Measurements from ENCODE around the gene SYNCRIP. TPM values are rescaled to one million over a fixed set of nuclear protein-coding genes. Genes with fewer than 3 reads are reported as not detected.

SYNCRIP gene
- total RNA-seq (2021): 189 and 199 TPM in 2 replicates
- long read RNA-seq, full-length matches to known transcripts: 121 of 647 reads
- long read RNA-seq, partial matches to known transcripts: 449 of 647 reads
- long read RNA-seq, other reads (novel, unspliced or antisense): 77 of 647 reads

DNA sequence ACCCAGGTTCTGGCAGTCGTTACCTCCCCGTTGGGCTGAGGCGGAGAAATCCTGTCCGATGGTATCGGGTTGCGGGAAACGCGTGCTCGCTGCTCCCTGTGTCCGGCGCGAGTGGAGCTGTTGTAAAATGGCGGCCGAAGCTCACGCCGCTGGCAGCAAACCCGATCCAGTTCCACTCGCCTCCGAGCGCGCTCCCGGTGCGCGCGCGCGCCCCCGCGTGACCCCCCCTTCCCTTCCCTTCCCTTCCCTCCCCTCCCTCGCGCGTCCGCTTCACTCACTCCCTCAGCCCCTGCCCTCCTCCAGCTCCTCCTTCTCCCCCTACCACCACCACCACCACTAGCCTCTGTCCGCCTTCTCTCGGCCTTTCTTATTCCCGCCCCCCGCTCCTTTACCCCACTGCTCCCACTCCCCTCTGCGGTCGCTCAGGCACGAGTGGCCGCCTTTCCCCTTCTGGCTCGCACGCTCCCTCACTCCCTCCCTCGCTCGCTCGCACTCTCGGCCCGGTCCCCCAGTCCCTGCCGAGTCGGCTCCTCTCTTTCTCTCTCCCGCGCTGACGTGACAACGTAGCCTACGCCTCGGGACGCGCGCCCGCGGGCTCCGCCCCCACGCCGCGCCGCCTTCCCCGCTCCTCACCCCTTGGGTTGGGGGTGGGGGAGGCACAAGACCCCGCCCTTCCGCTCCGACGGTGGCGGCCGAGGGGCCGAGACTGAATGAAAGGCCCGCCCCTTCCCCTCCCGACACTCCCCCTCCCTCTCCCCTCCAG, at the start of gene SYNCRIP:
TSS of gene SYNCRIP (minus strand) at position 113 of the 763 bp plus-strand sequence. CDS start 1,447 bp downstream, outside the sequence.
- Histone ChIP-seq H2BK15ac (ENCODE audit: low read depth, low read length) (no peak within 1 kb of the TSS), H3K9me3 (ENCODE audit: control insufficient read depth, low read depth, low read length) (no peaks in the 10 kb centered on the region), H2AFZ (ENCODE audit: low read length) (no peak within 1 kb of the TSS), H3K4me2 (ENCODE audit: insufficient read depth, insufficient read length, low read length) (peak within 1 kb of the TSS; percentile 100), H2BK12ac (ENCODE audit: insufficient read length, low read depth, low read length) (no peak within 1 kb of the TSS), H3K23ac (ENCODE audit: insufficient read length, low read depth, low read length) (no peak within 1 kb of the TSS), H2BK120ac (ENCODE audit: low read depth, low read length, poor library complexity, severe bottlenecking) (no peak within 1 kb of the TSS), H3T11ph (ENCODE audit: low read length) (no peak within 1 kb of the TSS), H4K5ac (ENCODE audit: insufficient read length, low read depth, low read length) (peak within 1 kb of the TSS; percentile 4), H2BK5ac (ENCODE audit: insufficient read length, low read length) (peak within 1 kb of the TSS; percentile 74), H4K20me1 (ENCODE audit: control insufficient read depth, insufficient read depth, insufficient read length) (no peaks in the 10 kb centered on the region), H3K56ac (ENCODE audit: insufficient read length, low read depth, low read length) (no peak within 1 kb of the TSS), H3K27me3 (ENCODE audit: insufficient read depth, low read length) (no peaks in the 10 kb centered on the region), H3K14ac (ENCODE audit: insufficient read depth, low read length) (peak within 1 kb of the TSS; percentile 98), H3K18ac (ENCODE audit: insufficient read length, low read depth, low read length) (peak within 1 kb of the TSS; percentile 91), H3K4me1 (ENCODE audit: insufficient read depth, low read length) (peaks cover 2% of the 10 kb centered on the region; the same call in 1 of the 2 replicates), H2BK20ac (ENCODE audit: low read depth, low read length, poor library complexity, severe bottlenecking) (no peak within 1 kb of the TSS), H4K91ac (ENCODE audit: insufficient read length, low read depth, low read length) (peak within 1 kb of the TSS; percentile 87), H3K9ac (ENCODE audit: extremely low read depth, insufficient read length, low read length) (peak within 1 kb of the TSS; percentile 97), H3K23me2 (ENCODE audit: insufficient read length, low read depth, low read length, poor library complexity, severe bottlenecking) (peaks cover 8% of the 10 kb centered on the region), H4K8ac (replicated peaks; ENCODE audit: insufficient read length, low read depth, low read length) (peak within 1 kb of the TSS; percentile 3), H2AK5ac (ENCODE audit: insufficient read length, low read length) (no peak within 1 kb of the TSS), H3K79me1 (ENCODE audit: insufficient read depth, low read depth, low read length, poor library complexity, severe bottlenecking) (no peaks in the 10 kb centered on the region), H3K4ac (ENCODE audit: low read depth, low read length) (peak within 1 kb of the TSS; percentile 72), H3K27ac (ENCODE audit: insufficient read length, low read depth, low read length) (peak within 1 kb of the TSS; percentile 98), H3K79me2 (ENCODE audit: insufficient read depth, low read length) (peaks cover 40% of the 10 kb centered on the region)
- Mint-ChIP-seq H3K27me3 (ENCODE audit: low read depth) (no peaks in the 10 kb centered on the region; the same call in none of the 2 replicates), H3K27ac (peak within 1 kb of the TSS; percentile 99), H3K4me3 (peak within 1 kb of the TSS; percentile 86 to 95), H3K4me1 (peaks cover 34 to 42% of the 10 kb centered on the region in 2 experiments), H3K36me3 (ENCODE audit: insufficient read depth in 1 of 3, low read depth in 3 of 3) (peaks cover 37 to 45% (median 38%) of the 10 kb centered on the region in 3 experiments), H3K9me3 (peaks cover 3 to 10% of the 10 kb centered on the region in 2 experiments)
- WGBS (ENCODE audit: extremely low coverage, insufficient read length, low lambda C conversion rate): no CpG with 5 or more reads among the region's 76 CpGs
- peak; percentile 97 for DNase-seq
- TF ChIP-seq, protein P1, sequence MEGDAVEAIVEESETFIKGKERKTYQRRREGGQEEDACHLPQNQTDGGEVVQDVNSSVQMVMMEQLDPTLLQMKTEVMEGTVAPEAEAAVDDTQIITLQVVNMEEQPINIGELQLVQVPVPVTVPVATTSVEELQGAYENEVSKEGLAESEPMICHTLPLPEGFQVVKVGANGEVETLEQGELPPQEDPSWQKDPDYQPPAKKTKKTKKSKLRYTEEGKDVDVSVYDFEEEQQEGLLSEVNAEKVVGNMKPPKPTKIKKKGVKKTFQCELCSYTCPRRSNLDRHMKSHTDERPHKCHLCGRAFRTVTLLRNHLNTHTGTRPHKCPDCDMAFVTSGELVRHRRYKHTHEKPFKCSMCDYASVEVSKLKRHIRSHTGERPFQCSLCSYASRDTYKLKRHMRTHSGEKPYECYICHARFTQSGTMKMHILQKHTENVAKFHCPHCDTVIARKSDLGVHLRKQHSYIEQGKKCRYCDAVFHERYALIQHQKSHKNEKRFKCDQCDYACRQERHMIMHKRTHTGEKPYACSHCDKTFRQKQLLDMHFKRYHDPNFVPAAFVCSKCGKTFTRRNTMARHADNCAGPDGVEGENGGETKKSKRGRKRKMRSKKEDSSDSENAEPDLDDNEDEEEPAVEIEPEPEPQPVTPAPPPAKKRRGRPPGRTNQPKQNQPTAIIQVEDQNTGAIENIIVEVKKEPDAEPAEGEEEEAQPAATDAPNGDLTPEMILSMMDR (conservative IDR thresholded peaks at IDR 0.05): no peak

Measured in H9 (cell line).